Neural progenitor cell (in vitro differentiated cells): ENCODE data around the gene UBE2L3.

Experiments
- CTCF ChIP-seq: fragments of 200-600 bp; sonication (generic); IDR thresholded peaks from 2 replicates; pipeline ENCODE4 v1.5.1; 2017; ENCODE audit warnings: antibody characterized with exemption, mild to moderate bottlenecking
- EZH2 ChIP-seq: fragments of 200-600 bp; sonication (generic); IDR thresholded peaks from 2 replicates; pipeline ENCODE4 v1.6.1; 2017; ENCODE audit warnings: antibody characterized with exemption, mild to moderate bottlenecking, moderate library complexity

GRCh38 chr22:21564411-21564810, 3.1 kb upstream of the UBE2L3 start:
- TF ChIP-seq CTCF (no peak), EZH2 (no peak)
